ENCODE data around the gene MTAP.

DNA sequence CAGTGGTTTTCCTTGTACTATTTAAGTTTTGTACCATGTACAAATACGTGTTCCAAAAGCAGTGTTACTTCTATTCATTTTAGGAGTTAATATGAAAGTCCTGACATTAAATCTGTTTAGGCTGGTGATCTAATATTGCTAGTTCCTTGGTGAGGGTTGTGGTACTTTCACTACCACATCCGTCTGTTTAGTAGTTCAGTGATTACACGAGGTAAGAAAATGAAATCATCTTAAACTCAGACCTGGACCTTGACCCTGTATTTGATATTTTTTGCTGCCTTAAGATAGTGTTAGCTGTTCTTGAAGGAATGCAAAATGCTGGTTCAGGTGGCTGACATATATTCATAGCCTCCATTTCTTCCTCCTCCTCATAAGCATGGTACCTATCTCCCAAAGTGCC is 50.3 kb downstream of the MTAP start:
- TF ChIP-seq EZH2phosphoT487 (conservative IDR thresholded peaks at IDR 0.05; ENCODE audit: low read length) (no peak), CTCF (IDR thresholded peaks at IDR 0.05; ENCODE audit: insufficient read depth, low read length, poor library complexity, severe bottlenecking) (no peak)

All from SU-DHL-6 (cell line).